ENCODE results near the gene CHRM5. TPM values are rescaled to one million over a fixed set of nuclear protein-coding genes. Genes with fewer than 3 reads are reported as not detected.

The CHRM5 gene
- total and polyA plus RNA-seq, 9 of the 15 experiments (the other 6 are each of a cell fraction or from before 2014, with no cell fraction given): not detected

DNA sequence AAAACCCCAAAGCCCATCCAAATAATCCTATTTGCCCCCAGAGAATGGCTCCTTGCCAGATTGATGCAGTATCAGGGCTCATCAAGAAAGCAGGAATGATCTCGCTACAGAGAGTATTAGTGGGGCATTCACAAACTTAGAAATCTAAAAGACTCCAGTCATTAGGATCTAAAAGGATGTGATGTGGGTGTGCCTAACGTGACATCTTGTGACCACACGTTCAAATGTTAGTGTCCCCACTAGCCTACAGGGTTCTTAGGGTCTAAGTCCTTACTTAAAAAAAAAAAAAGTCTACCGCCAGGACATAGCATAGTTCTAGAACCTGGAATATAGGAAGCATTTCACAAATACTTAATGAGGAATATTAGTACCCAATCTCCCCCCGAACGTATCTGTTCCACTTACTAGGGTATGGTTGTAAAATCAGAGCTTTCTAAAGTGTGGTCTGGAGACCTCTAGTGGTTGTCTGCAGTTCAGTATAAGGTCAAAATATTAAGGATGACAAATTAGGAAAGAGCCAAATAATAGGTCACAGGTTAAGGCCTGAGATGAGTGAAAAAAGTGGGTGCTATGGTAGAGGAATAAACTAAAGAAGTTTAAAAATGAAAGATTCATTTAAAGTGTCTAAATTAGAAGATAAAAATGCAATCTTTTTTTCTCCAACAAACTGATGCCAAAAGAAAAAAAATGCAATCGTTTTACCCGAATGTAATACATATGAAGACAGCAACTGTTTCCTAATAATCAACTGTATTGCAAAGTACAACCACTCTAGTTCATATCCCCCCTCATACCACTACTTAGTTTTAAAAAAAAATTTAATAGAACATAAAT is 4.2 kb upstream of the CHRM5 start (continued):
- no peak for TF ChIP-seq NUFIP1 (IDR thresholded peaks at IDR 0.05; ENCODE audit: partially characterized antibody)
- no peak for TF ChIP-seq PCBP2 (IDR thresholded peaks at IDR 0.05; ENCODE audit: low read depth, low read length, poor library complexity, severe bottlenecking)
- TF ChIP-seq, protein P1, sequence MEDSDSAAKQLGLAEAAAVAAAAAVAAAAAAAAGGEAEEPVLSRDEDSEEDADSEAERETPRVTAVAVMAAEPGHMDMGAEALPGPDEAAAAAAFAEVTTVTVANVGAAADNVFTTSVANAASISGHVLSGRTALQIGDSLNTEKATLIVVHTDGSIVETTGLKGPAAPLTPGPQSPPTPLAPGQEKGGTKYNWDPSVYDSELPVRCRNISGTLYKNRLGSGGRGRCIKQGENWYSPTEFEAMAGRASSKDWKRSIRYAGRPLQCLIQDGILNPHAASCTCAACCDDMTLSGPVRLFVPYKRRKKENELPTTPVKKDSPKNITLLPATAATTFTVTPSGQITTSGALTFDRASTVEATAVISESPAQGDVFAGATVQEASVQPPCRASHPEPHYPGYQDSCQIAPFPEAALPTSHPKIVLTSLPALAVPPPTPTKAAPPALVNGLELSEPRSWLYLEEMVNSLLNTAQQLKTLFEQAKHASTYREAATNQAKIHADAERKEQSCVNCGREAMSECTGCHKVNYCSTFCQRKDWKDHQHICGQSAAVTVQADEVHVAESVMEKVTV (CRISPR knock-in tag; IDR thresholded peaks at IDR 0.05): 0 out of 2 replicates have a peak, but pooled peaks have one; percentile 14
- no peak for TF ChIP-seq ELF2 (CRISPR knock-in tag; IDR thresholded peaks at IDR 0.05)
- no peak for TF ChIP-seq NFIX (CRISPR knock-in tag; IDR thresholded peaks at IDR 0.05; ENCODE audit: low read depth)
- no peak for TF ChIP-seq ARID3A (IDR thresholded peaks at IDR 0.05; ENCODE audit: borderline replicate concordance, low read depth, low read length)
- no peak for TF ChIP-seq ZNF384 (IDR thresholded peaks at IDR 0.05; ENCODE audit: low read depth, low read length)
- no peak for TF ChIP-seq SIN3A (IDR thresholded peaks at IDR 0.05; ENCODE audit: borderline replicate concordance in 2 of 2, control insufficient read depth in 1 of 2, low read depth in 2 of 2, low read length in 2 of 2)
- no peak for TF ChIP-seq FOXK1 (CRISPR knock-in tag; IDR thresholded peaks at IDR 0.05; ENCODE audit: borderline replicate concordance)
- no peak for TF ChIP-seq HSF4 (CRISPR knock-in tag; IDR thresholded peaks at IDR 0.05; ENCODE audit: borderline replicate concordance)
- no peak for TF ChIP-seq NONO (IDR thresholded peaks at IDR 0.05; ENCODE audit: low read depth in 2 of 2, low read length in 1 of 2)

Measured in K562 (cell line).